ENCODE results near the gene RNF213.

DNA sequence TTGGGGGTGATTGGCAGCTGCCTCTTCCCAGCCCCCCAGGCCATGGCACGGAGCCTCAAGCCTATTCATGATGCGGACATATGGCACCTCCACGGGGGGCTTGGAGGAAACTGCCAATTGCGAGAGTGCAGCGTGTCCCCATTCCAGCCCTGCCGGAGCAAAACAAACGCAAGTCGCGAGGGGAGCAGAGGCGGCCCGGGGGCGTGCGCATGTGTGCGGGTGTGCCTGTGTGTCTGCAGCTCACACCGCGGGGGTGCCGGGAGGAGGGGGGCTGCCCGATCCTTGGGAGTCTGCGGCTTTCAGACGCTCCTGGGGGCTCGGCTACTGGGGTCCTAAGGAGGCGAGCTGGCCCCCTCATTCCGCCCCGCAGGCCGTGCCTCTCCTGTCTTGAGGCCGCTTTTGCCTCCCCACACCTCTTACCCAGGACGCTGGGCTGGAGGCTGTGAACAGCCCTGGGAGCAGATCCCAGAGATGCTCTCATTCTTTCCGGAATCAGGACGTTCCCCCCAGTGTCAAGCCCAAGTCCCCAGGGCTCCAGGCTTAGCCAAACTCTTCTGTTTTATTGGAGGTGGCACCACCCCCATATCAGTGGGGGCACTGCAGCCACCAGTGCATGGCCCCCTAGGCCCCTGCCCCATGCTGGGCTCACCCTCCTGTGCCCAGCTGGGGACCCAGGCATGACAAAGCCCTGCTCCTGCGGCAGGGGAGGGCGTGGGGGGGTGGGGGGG, 183.4 kb downstream of the RNF213 start:
- TF ChIP-seq, protein P1, sequence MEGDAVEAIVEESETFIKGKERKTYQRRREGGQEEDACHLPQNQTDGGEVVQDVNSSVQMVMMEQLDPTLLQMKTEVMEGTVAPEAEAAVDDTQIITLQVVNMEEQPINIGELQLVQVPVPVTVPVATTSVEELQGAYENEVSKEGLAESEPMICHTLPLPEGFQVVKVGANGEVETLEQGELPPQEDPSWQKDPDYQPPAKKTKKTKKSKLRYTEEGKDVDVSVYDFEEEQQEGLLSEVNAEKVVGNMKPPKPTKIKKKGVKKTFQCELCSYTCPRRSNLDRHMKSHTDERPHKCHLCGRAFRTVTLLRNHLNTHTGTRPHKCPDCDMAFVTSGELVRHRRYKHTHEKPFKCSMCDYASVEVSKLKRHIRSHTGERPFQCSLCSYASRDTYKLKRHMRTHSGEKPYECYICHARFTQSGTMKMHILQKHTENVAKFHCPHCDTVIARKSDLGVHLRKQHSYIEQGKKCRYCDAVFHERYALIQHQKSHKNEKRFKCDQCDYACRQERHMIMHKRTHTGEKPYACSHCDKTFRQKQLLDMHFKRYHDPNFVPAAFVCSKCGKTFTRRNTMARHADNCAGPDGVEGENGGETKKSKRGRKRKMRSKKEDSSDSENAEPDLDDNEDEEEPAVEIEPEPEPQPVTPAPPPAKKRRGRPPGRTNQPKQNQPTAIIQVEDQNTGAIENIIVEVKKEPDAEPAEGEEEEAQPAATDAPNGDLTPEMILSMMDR (IDR thresholded peaks at IDR 0.05) = no peak
- TF ChIP-seq POLR2A (IDR thresholded peaks at IDR 0.05) = no peak
